BLaER1 (cell line): Measurements from ENCODE around the gene SMC5.
A peak's percentile ranks its signal among the peaks of the same experiment; 100 is the strongest.
"Not testable (repeated sequence)": the region's sequence is repeated elsewhere in the genome, so short reads cannot be mapped to it uniquely, and the experiment has no call there.

Experiments
- H3K27ac ChIP-seq: shearing (Covaris generic); formaldehyde crosslinking; 2 replicates; pipeline ENCODE4 v1.8.1; 2022
- H3K27me3 ChIP-seq: shearing (Covaris generic); formaldehyde crosslinking; 2 replicates; pipeline ENCODE4 v1.8.1; 2022
- H3K36me3 ChIP-seq: shearing (Covaris generic); formaldehyde crosslinking; 2 replicates; pipeline ENCODE4 v1.8.1; 2022
- H3K4me1 ChIP-seq: shearing (Covaris generic); formaldehyde crosslinking; 2 replicates; pipeline ENCODE4 v1.8.1; 2022
- H3K4me2 ChIP-seq: shearing (Covaris generic); formaldehyde crosslinking; 2 replicates; pipeline ENCODE4 v1.8.1; 2022
- H3K4me3 ChIP-seq: shearing (Covaris generic); formaldehyde crosslinking; 2 replicates; pipeline ENCODE4 v1.8.1; 2022
- H3K9ac ChIP-seq: shearing (Covaris generic); formaldehyde crosslinking; 2 replicates; pipeline ENCODE4 v1.8.1; 2022
- H3K9me3 ChIP-seq: shearing (Covaris generic); formaldehyde crosslinking; 2 replicates; pipeline ENCODE4 v1.8.1; 2022
- H4K20me1 ChIP-seq: shearing (Covaris generic); formaldehyde crosslinking; 2 replicates; pipeline ENCODE4 v1.8.1; 2022
- Cebpa-rat ChIP-seq: shearing (Covaris generic); IDR thresholded peaks from 2 replicates; pipeline ENCODE4 v1.8.1; 2022

Gene SMC5

GRCh38 chr9:70258692-70259511, at the start of gene SMC5:
SMC5 (plus strand) TSS chr9:70258978; CDS start chr9:70259079, 101 bp downstream.
- H3K27ac ChIP-seq: peak within 1 kb of the TSS; percentile 94
- peak within 1 kb of the TSS; percentile 96 for H3K4me2 ChIP-seq
- peaks cover 48% of the 10 kb centered on the region for H4K20me1 ChIP-seq
- H3K4me1 ChIP-seq: peaks cover 47% of the 10 kb centered on the region
- peaks cover 33% of the 10 kb centered on the region for H3K36me3 ChIP-seq
- TF ChIP-seq Cebpa-rat: no peak
- no peaks in the 10 kb centered on the region for H3K27me3 ChIP-seq
- peak within 1 kb of the TSS; percentile 90 for H3K4me3 ChIP-seq
- H3K9ac ChIP-seq: peak within 1 kb of the TSS; percentile 97
- no peaks in the 10 kb centered on the region for H3K9me3 ChIP-seq

DNA sequence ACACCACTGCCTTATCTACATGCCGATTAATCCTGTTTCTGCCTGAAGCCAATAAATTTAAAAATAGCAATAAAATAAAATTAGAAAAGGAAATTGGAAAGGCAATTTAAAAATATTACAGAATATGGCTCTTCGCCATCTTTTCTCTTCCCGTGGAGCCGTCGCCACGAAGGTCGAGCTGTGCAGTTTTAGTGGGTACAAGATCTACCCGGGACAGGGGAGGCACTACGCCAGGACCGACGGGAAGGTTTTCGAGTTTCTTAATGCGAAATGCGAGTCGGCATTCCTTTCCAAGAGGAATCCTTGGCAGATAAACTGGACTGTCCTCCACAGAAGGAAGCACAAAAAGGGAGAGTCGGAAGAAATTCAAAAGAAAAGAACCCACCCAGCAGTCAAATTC, 41.7 kb upstream of the SMC5 start:
- Histone ChIP-seq H3K9ac (no peak overlapping the region), H4K20me1 (no peaks in the 10 kb centered on the region), H3K4me1 (no peaks in the 10 kb centered on the region), H3K4me3 (no peak overlapping the region), H3K36me3 (no peaks in the 10 kb centered on the region), H3K4me2 (no peak overlapping the region), H3K9me3 (peaks cover 11% of the 10 kb centered on the region), H3K27me3 (no peaks in the 10 kb centered on the region), H3K27ac (no peak overlapping the region)
- TF ChIP-seq Cebpa-rat: no peak

- Histone ChIP-seq H3K36me3 (no peaks in the 10 kb centered on the region), H3K4me2 (no peak overlapping the region), H3K9me3 (no peaks in the 10 kb centered on the region), H3K27me3 (no peaks in the 10 kb centered on the region), H3K9ac (no peak overlapping the region), H3K4me3 (no peak overlapping the region), H3K4me1 (no peaks in the 10 kb centered on the region), H3K27ac (no peak overlapping the region), H4K20me1 (no peaks in the 10 kb centered on the region)
- no peak for TF ChIP-seq Cebpa-rat
Measured at GRCh38 chr9:70218767-70219166, 40.0 kb upstream of the SMC5 start.

GRCh38 chr9:70220216-70220615, 38.6 kb upstream of the SMC5 start:
- Histone ChIP-seq H3K9ac (no peak overlapping the region), H3K9me3 (no peaks in the 10 kb centered on the region), H3K4me1 (no peaks in the 10 kb centered on the region), H3K27ac (no peak overlapping the region), H3K4me3 (no peak overlapping the region), H3K4me2 (no peak overlapping the region), H3K27me3 (no peaks in the 10 kb centered on the region), H4K20me1 (no peaks in the 10 kb centered on the region), H3K36me3 (no peaks in the 10 kb centered on the region)
- TF ChIP-seq Cebpa-rat: no peak

- no peak overlapping the region for H3K9ac ChIP-seq
- H3K4me2 ChIP-seq: no peak overlapping the region
Measured at GRCh38 chr9:70222354-70222753, 36.4 kb upstream of the SMC5 start.

GRCh38 chr9:70228118-70228517, 30.7 kb upstream of the SMC5 start:
- H3K4me1 ChIP-seq: no peaks in the 10 kb centered on the region
- H3K4me2 ChIP-seq: no peak overlapping the region
- H3K27ac ChIP-seq: no peak overlapping the region
- H3K27me3 ChIP-seq: no peaks in the 10 kb centered on the region
- TF ChIP-seq Cebpa-rat: no peak
- no peak overlapping the region for H3K9ac ChIP-seq
- no peak overlapping the region for H3K4me3 ChIP-seq
- no peaks in the 10 kb centered on the region for H3K36me3 ChIP-seq
- H3K9me3 ChIP-seq: no peaks in the 10 kb centered on the region
- H4K20me1 ChIP-seq: no peaks in the 10 kb centered on the region

More at GRCh38 chr9:70222354-70222753, 36.4 kb upstream of the SMC5 start:
- no peaks in the 10 kb centered on the region for H3K27me3 ChIP-seq
- H3K4me1 ChIP-seq: no peaks in the 10 kb centered on the region
- no peaks in the 10 kb centered on the region for H3K36me3 ChIP-seq
- H3K9me3 ChIP-seq: no peaks in the 10 kb centered on the region
- H3K4me3 ChIP-seq: no peak overlapping the region
- no peaks in the 10 kb centered on the region for H4K20me1 ChIP-seq
- H3K27ac ChIP-seq: no peak overlapping the region
- no peak for TF ChIP-seq Cebpa-rat

DNA sequence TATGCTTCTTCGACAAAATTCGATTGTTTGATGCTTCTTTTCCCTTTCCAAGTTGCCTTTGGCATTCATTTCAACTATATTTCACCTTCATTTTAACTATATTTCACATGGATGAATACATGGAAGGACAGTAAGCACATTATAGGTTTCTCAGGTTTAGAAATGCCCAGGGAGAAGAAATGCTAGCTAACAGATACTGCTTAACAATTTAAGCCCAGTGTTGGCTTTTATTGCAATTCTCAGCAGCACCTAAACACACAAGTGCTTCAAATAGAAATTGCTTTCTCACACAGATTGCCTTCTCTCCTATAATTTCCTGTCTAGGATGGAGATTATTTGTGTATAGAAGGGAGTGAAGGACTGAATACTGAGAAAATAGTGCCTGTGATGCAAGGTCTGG, 30.2 kb upstream of the SMC5 start:
- H4K20me1 ChIP-seq: no peaks in the 10 kb centered on the region
- no peak for TF ChIP-seq Cebpa-rat
- no peak overlapping the region for H3K27ac ChIP-seq
- H3K27me3 ChIP-seq: no peaks in the 10 kb centered on the region
- H3K9me3 ChIP-seq: no peaks in the 10 kb centered on the region
- no peak overlapping the region for H3K9ac ChIP-seq
- H3K36me3 ChIP-seq: no peaks in the 10 kb centered on the region
- H3K4me2 ChIP-seq: no peak overlapping the region
- H3K4me3 ChIP-seq: no peak overlapping the region
- H3K4me1 ChIP-seq: no peaks in the 10 kb centered on the region

GRCh38 chr9:70229026-70229425, 29.8 kb upstream of the SMC5 start:
- H4K20me1 ChIP-seq: no peaks in the 10 kb centered on the region
- H3K4me2 ChIP-seq: no peak overlapping the region
- H3K27ac ChIP-seq: no peak overlapping the region
- H3K4me1 ChIP-seq: no peaks in the 10 kb centered on the region
- H3K27me3 ChIP-seq: no peaks in the 10 kb centered on the region
- H3K36me3 ChIP-seq: no peaks in the 10 kb centered on the region
- TF ChIP-seq Cebpa-rat: no peak
- H3K9me3 ChIP-seq: no peaks in the 10 kb centered on the region
- H3K4me3 ChIP-seq: no peak overlapping the region
- H3K9ac ChIP-seq: no peak overlapping the region

DNA sequence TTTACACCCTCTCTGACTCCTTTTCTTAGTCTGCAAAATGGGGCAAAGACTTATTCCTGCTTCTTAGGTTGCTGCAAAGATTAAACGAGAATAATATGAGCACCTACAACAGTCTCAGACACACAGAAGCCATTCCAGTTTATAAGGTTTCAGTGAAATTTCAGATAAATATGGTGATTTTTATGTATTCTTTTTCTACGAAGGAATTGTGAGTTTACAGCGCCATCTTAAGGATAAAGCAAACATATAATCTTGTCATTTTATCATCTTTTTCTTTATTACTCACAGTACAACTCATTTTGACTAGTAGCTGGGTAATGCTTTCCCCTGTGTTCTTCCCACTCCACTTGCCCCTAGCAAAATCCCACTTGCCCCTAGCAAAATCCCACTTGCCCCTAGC, 29.2 kb upstream of the SMC5 start:
- H3K4me3 ChIP-seq: no peak overlapping the region
- no peak overlapping the region for H3K9ac ChIP-seq
- TF ChIP-seq Cebpa-rat: no peak
- H3K4me2 ChIP-seq: no peak overlapping the region
- no peaks in the 10 kb centered on the region for H3K36me3 ChIP-seq
- no peaks in the 10 kb centered on the region for H3K27me3 ChIP-seq
- no peaks in the 10 kb centered on the region for H3K4me1 ChIP-seq
- no peaks in the 10 kb centered on the region for H3K9me3 ChIP-seq
- no peak overlapping the region for H3K27ac ChIP-seq
- no peaks in the 10 kb centered on the region for H4K20me1 ChIP-seq

DNA sequence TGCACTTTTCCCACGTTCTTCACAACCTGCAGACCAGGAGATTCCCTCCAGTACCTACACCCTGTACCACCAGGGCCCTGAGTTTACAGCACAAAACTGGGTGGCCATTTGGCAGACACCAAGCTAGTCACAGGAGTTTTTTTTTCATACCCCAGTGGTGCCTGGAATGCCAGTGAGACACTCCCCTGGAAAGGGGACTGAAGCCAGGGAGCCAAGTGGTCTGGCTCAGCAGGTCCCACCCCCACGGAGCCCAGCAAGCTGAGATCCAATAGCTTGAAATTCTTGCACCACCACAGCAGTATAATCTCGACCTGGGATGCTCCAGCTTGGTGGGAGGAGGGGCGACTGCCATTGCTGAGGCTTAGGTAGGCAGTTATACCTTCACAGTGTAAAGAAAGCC, 26.3 kb upstream of the SMC5 start:
- Histone ChIP-seq H3K4me1 (no peaks in the 10 kb centered on the region), H3K4me3 (no peak overlapping the region), H3K4me2 (no peak overlapping the region), H3K27me3 (no peaks in the 10 kb centered on the region), H3K27ac (no peak overlapping the region), H3K9me3 (no peaks in the 10 kb centered on the region), H3K9ac (no peak overlapping the region), H3K36me3 (no peaks in the 10 kb centered on the region), H4K20me1 (no peaks in the 10 kb centered on the region)
- TF ChIP-seq Cebpa-rat: no peak

- H3K9ac ChIP-seq, H3K4me1 ChIP-seq, H3K4me2 ChIP-seq, H3K27ac ChIP-seq, H3K4me3 ChIP-seq, H4K20me1 ChIP-seq, H3K36me3 ChIP-seq, H3K9me3 ChIP-seq, H3K27me3 ChIP-seq: not testable (repeated sequence)
Measured at GRCh38 chr9:70234208-70234607, 24.6 kb upstream of the SMC5 start.

GRCh38 chr9:70245952-70246351, 12.8 kb upstream of the SMC5 start:
- not testable (repeated sequence) for H3K4me1 ChIP-seq, H3K9me3 ChIP-seq, H4K20me1 ChIP-seq, H3K4me3 ChIP-seq, H3K4me2 ChIP-seq, H3K9ac ChIP-seq, H3K27ac ChIP-seq, H3K36me3 ChIP-seq, H3K27me3 ChIP-seq
